Breast epithelium (tissue), 4 donors: ENCODE measurements around the gene GBP7. TPM values are rescaled to one million over a fixed set of nuclear protein-coding genes. Genes with fewer than 3 reads are reported as not detected.

Experiments
- DNase-seq, 2 donors: peaks; one replicate each; pipeline ENCODE4 v3.0.0-alpha.2; 2019; ENCODE audit warnings: low spot score in 2 of 2
- H3K27ac ChIP-seq, 2 donors: fragments of 200-600 bp; sonication (generic) in 1 of 2; one replicate each; pipeline ENCODE4 v1.5.1; 2016 to 2019; ENCODE audit warnings: mild to moderate bottlenecking in 1 of 2
- H3K27me3 ChIP-seq, 2 donors: fragments of 200-600 bp; sonication (generic) in 1 of 2; one replicate each; pipeline versions ENCODE4 v1.5.1 to v1.6.0; 2017 to 2019; ENCODE audit warnings: control low read depth in 1 of 2, mild to moderate bottlenecking in 1 of 2
- H3K36me3 ChIP-seq: fragments of 200-600 bp; one replicate; pipeline ENCODE4 v1.5.1; 2019
- H3K4me1 ChIP-seq, 2 donors: fragments of 200-600 bp; sonication (generic); one replicate each; pipeline ENCODE4 v1.5.1; 2016 to 2019; ENCODE audit warnings: control low read depth in 1 of 2
- H3K4me3 ChIP-seq, 3 donors: fragments of 200-600 bp; sonication (generic); 1 replicate in 2 of 3; 2 replicates in 1 of 3; pipeline ENCODE4 v1.5.1; 2016 to 2019; ENCODE audit warnings: mild to moderate bottlenecking in 3 of 3, moderate library complexity in 2 of 3
- H3K9me3 ChIP-seq, 2 donors: fragments of 200-600 bp; sonication (generic) in 1 of 2; one replicate each; pipeline ENCODE4 v1.5.1; 2016 to 2019; ENCODE audit warnings: control low read depth in 1 of 2
- POLR2A ChIP-seq: fragments of 450-650 bp; IDR thresholded peaks from one replicate; pipeline ENCODE4 v1.6.1; 2016; ENCODE audit warnings: antibody characterized with exemption, mild to moderate bottlenecking, moderate library complexity
- POLR2AphosphoS5 ChIP-seq, 3 donors: sonication (generic); formaldehyde crosslinking; IDR thresholded peaks; one replicate each; pipeline ENCODE4 v1.6.1; 2017; ENCODE audit warnings: antibody characterized with exemption in 3 of 3
- intact Hi-C: fragments of 100-400 bp; cut with DNase I; formaldehyde crosslinking; loops from one replicate; pipeline ENCODE4 v1.15.1; 2023; ENCODE audit warnings: low total_unique reads
- total RNA-seq, 3 donors: library from RNA; depleted of rRNA; stranded (reverse); fragments of >200 nt; gene quantifications; one replicate each; pipeline ENCODE4 v1.1.0, GENCODE V29; 2016
- TF ChIP-seq, protein P1 (sequence below), 3 donors: fragments of 450-650 bp; IDR thresholded peaks; one replicate each; pipeline ENCODE4 v1.5.1; 2016 to 2017; ENCODE audit warnings: antibody characterized with exemption in 3 of 3, mild to moderate bottlenecking in 3 of 3, moderate library complexity in 3 of 3

Gene GBP7
- total RNA-seq, 3 donors from 2014 or later = not detected

GRCh38 chr1:89112871-89113613 is 62.8 kb downstream of the GBP7 start:
- no peaks in the 10 kb centered on the region for H3K4me1 ChIP-seq
- peaks cover 16% of the 10 kb centered on the region for H3K36me3 ChIP-seq
- TF ChIP-seq, protein P1, sequence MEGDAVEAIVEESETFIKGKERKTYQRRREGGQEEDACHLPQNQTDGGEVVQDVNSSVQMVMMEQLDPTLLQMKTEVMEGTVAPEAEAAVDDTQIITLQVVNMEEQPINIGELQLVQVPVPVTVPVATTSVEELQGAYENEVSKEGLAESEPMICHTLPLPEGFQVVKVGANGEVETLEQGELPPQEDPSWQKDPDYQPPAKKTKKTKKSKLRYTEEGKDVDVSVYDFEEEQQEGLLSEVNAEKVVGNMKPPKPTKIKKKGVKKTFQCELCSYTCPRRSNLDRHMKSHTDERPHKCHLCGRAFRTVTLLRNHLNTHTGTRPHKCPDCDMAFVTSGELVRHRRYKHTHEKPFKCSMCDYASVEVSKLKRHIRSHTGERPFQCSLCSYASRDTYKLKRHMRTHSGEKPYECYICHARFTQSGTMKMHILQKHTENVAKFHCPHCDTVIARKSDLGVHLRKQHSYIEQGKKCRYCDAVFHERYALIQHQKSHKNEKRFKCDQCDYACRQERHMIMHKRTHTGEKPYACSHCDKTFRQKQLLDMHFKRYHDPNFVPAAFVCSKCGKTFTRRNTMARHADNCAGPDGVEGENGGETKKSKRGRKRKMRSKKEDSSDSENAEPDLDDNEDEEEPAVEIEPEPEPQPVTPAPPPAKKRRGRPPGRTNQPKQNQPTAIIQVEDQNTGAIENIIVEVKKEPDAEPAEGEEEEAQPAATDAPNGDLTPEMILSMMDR (IDR thresholded peaks at IDR 0.05) = no peak
- no peak for TF ChIP-seq POLR2AphosphoS5 (IDR thresholded peaks at IDR 0.05)
- no peak for TF ChIP-seq POLR2A
- intact Hi-C loops = no loop called here
- H3K9me3 ChIP-seq = no peaks in the 10 kb centered on the region
- no peak for DNase-seq
- H3K27me3 ChIP-seq = no peaks in the 10 kb centered on the region
- H3K27ac ChIP-seq = peak overlapping the region in 1 of 2 donors; percentile 25
- H3K4me3 ChIP-seq = no peak overlapping the region

DNA sequence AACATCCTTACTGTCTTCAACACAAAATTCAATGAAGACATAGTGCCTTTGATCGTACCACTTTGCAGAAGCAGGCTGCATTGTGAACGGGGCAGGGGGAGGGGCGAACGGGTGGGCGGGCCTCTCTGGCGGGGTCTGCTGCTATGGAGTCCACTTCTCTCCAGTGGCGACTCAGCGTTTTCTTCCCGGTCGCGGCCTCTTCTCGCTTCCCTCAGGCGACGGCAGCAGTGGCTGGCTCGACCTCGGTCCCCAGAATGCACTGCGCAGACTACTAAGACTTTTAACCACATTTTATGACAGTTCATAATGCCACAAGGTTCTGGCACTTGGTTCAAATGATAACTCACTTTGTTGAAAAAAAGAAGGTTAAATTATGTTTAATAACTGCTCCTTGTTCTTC is 71.1 kb downstream of the GBP7 start:
- no peaks in the 10 kb centered on the region for H3K27me3 ChIP-seq
- DNase-seq = no peak
- H3K4me3 ChIP-seq = no peak overlapping the region
- H3K4me1 ChIP-seq = no peaks in the 10 kb centered on the region
- no peaks in the 10 kb centered on the region for H3K9me3 ChIP-seq
- H3K36me3 ChIP-seq = peaks cover 19% of the 10 kb centered on the region
- intact Hi-C loops = no loop called here
- TF ChIP-seq POLR2A = no peak
- no peak for TF ChIP-seq POLR2AphosphoS5 (IDR thresholded peaks at IDR 0.05)
- TF ChIP-seq, protein P1 (IDR thresholded peaks at IDR 0.05) = no peak
- H3K27ac ChIP-seq = no peak overlapping the region

DNA sequence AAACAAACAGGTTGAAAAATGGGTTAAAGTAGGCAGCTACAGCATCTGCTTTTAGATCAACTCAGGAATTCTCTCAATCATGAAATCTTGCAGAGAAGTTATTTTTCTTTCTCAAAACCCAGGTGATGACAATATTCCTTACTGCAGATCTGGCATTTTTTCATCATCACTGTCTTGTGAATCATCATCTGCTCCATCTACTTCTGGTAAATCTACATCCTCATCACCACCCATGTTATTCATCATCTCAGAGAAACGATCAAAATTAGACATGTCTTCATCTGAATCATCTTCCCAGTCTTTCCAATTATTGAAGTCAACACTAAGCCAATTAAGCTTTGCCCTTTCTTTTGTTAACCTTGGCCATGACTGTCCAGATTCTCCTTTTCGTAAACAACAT is 71.7 kb downstream of the GBP7 start:
- Histone ChIP-seq H3K9me3 (no peaks in the 10 kb centered on the region), H3K36me3 (peaks cover 16% of the 10 kb centered on the region), H3K27me3 (no peaks in the 10 kb centered on the region), H3K4me1 (no peaks in the 10 kb centered on the region), H3K27ac (no peak overlapping the region), H3K4me3 (no peak overlapping the region)
- intact Hi-C loops = no loop called here
- TF ChIP-seq, protein P1 (IDR thresholded peaks at IDR 0.05) = no peak
- TF ChIP-seq POLR2AphosphoS5 (IDR thresholded peaks at IDR 0.05) (no peak), POLR2A (no peak)
- DNase-seq = no peak

- Histone ChIP-seq H3K27me3 (no peaks in the 10 kb centered on the region), H3K4me3 (no peak overlapping the region), H3K27ac (no peak overlapping the region), H3K9me3 (no peaks in the 10 kb centered on the region), H3K36me3 (peaks cover 13% of the 10 kb centered on the region), H3K4me1 (no peaks in the 10 kb centered on the region)
- DNase-seq = no peak
- intact Hi-C loops = no loop called here
- TF ChIP-seq, protein P1 (IDR thresholded peaks at IDR 0.05) = no peak
- TF ChIP-seq POLR2AphosphoS5 (IDR thresholded peaks at IDR 0.05) = no peak
- TF ChIP-seq POLR2A = no peak
Measured at GRCh38 chr1:89102021-89102420, 73.8 kb downstream of the GBP7 start.

- TF ChIP-seq, protein P1 (IDR thresholded peaks at IDR 0.05) = no peak
- no peak for TF ChIP-seq POLR2A
- no peak for TF ChIP-seq POLR2AphosphoS5 (IDR thresholded peaks at IDR 0.05)
- intact Hi-C loops = no loop called here
- no peak for DNase-seq
- Histone ChIP-seq H3K27ac (no peak overlapping the region), H3K9me3 (no peaks in the 10 kb centered on the region), H3K4me1 (no peaks in the 10 kb centered on the region), H3K4me3 (no peak overlapping the region), H3K36me3 (peaks cover 6% of the 10 kb centered on the region), H3K27me3 (no peaks in the 10 kb centered on the region)
Measured at GRCh38 chr1:89100412-89100811, 75.4 kb downstream of the GBP7 start.
